ENCODE measurements around the gene RPL13. TPM values are rescaled to one million over a fixed set of nuclear protein-coding genes. Genes with fewer than 3 reads are reported as not detected.

RPL13 gene
- total and polyA plus RNA-seq, 10 of the 15 experiments (the other 5 are each of a cell fraction or from before 2014, with no cell fraction given): 386 to 9,428 (median 2,486) TPM

- Histone ChIP-seq H3K4me2 (ENCODE audit: control insufficient read depth, insufficient read depth) (no peak overlapping the region), H3K27me3 (replicated peaks in 1 of 2; ENCODE audit: control insufficient read depth in 2 of 2, insufficient read depth in 2 of 2, low read length in 1 of 2) (no peaks in the 10 kb centered on the region), H3K9me3 (replicated peaks; ENCODE audit: control insufficient read depth, insufficient read depth, low read length) (no peaks in the 10 kb centered on the region), H3K4me3 (no peak overlapping the region), H4K20me1 (ENCODE audit: control insufficient read depth, insufficient read depth) (no peaks in the 10 kb centered on the region), H3K36me3 (ENCODE audit: control insufficient read depth in 2 of 2, insufficient read depth in 2 of 2, low read length in 1 of 2) (peaks cover 0 to 5% of the 10 kb centered on the region in 2 experiments), H3K27ac (ENCODE audit: control insufficient read depth, insufficient read depth) (no peak overlapping the region), H3K4me1 (ENCODE audit: control insufficient read depth, insufficient read depth, low read length) (no peaks in the 10 kb centered on the region), H3K79me2 (ENCODE audit: control insufficient read depth, insufficient read depth, low read length) (no peaks in the 10 kb centered on the region), H3K9ac (ENCODE audit: control insufficient read depth, insufficient read depth, low read length) (no peak overlapping the region), H2AFZ (ENCODE audit: control insufficient read depth, low read depth, low read length) (no peak overlapping the region)
- no TSS peak for BruUV-seq (replicated peaks)
- SMC1A ChIA-PET (ENCODE audit: uncharacterized antibody, unreplicated experiment): no interaction called here
- TF ChIP-seq POLR2A (IDR thresholded peaks at IDR 0.05; ENCODE audit: low read depth, low read length) (0 out of 2 replicates have a peak, but pooled peaks have one; percentile 14), BRCA1 (IDR thresholded peaks at IDR 0.05; ENCODE audit: low read depth, low read length) (no peak)
- FAIRE-seq (no peak), DNase-seq (ENCODE audit: low read depth, low spot score) (no peak), ATAC-seq (no peak)
- CTCF ChIA-PET: no interaction called here
- in situ Hi-C loops (cut with MboI) (no loop called here), intact Hi-C loops (cut with micrococcal nuclease; ENCODE audit: unreplicated experiment) (no loop called here)
- POLR2A ChIA-PET: no interaction called here
- 83% methylated on average over 22 of the region's 22 CpGs for WGBS (ENCODE audit: insufficient coverage, insufficient replicate concordance, low lambda C conversion rate, missing lambda C conversion rate)
- RAD21 ChIA-PET (ENCODE audit: unreplicated experiment): interaction anchor here (0.5 kb wide), 1 partner anchor 9 kb away, joined by 3 read pairs; no protein-coding TSS in a partner anchor
These were observed 10.0 kb upstream of the RPL13 start for GRCh38 chr16:89550421-89551007.

DNA sequence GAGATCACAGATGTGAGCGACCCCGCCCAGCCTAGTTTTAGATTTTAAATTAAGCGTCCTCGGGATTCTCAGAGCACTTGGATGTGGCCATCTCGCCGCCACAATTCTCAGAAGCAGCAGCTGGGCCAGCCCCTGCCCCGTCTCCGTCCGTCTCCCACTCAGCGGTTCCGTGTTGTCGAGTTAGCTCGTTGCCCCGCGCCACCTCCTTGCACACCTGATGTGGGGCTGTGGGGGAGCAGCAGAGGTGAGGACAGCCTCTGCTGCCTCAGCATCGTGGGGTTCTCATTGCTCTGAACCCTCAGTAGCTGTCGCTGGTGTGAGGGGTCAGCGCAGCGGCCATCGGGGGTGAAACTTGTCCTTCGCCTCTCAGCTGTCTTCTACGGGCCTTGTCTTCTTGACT, 8.2 kb upstream of the RPL13 start:
- Histone ChIP-seq H2AFZ (ENCODE audit: control insufficient read depth, low read depth, low read length) (no peak overlapping the region), H3K4me3 (no peak overlapping the region), H3K9me3 (replicated peaks; ENCODE audit: control insufficient read depth, insufficient read depth, low read length) (no peaks in the 10 kb centered on the region), H3K4me1 (ENCODE audit: control insufficient read depth, insufficient read depth, low read length) (no peaks in the 10 kb centered on the region), H3K9ac (ENCODE audit: control insufficient read depth, insufficient read depth, low read length) (no peak overlapping the region), H3K27ac (ENCODE audit: control insufficient read depth, insufficient read depth) (no peak overlapping the region), H3K27me3 (replicated peaks in 1 of 2; ENCODE audit: control insufficient read depth in 2 of 2, insufficient read depth in 2 of 2, low read length in 1 of 2) (no peaks in the 10 kb centered on the region), H3K36me3 (ENCODE audit: control insufficient read depth in 2 of 2, insufficient read depth in 2 of 2, low read length in 1 of 2) (peaks cover 0 to 5% of the 10 kb centered on the region in 2 experiments; a peak in 3 of 4 replicates), H4K20me1 (ENCODE audit: control insufficient read depth, insufficient read depth) (no peaks in the 10 kb centered on the region), H3K4me2 (ENCODE audit: control insufficient read depth, insufficient read depth) (no peak overlapping the region), H3K79me2 (ENCODE audit: control insufficient read depth, insufficient read depth, low read length) (no peaks in the 10 kb centered on the region)
- no peak for FAIRE-seq
- WGBS (ENCODE audit: insufficient coverage, insufficient replicate concordance, low lambda C conversion rate, missing lambda C conversion rate): over 99% methylated on average over 22 of the region's 22 CpGs
- ChIA-PET SMC1A (ENCODE audit: uncharacterized antibody, unreplicated experiment) (no interaction called here), POLR2A (no interaction called here), CTCF (no interaction called here), RAD21 (ENCODE audit: unreplicated experiment) (no interaction called here)
- no peak for ATAC-seq
- in situ Hi-C loops (cut with MboI) (no loop called here), intact Hi-C loops (cut with micrococcal nuclease; ENCODE audit: unreplicated experiment) (no loop called here)
- TF ChIP-seq BCL11A (IDR thresholded peaks at IDR 0.05; ENCODE audit: low read depth, low read length) (no peak), PKNOX1 (IDR thresholded peaks at IDR 0.05) (no peak), SMAD5 (IDR thresholded peaks at IDR 0.05; ENCODE audit: low read depth) (no peak), EGR1 (IDR thresholded peaks at IDR 0.05; ENCODE audit: borderline replicate concordance in 1 of 2, low read depth in 2 of 2, low read length in 2 of 2) (no peak), POU2F2 (IDR thresholded peaks at IDR 0.05; ENCODE audit: borderline replicate concordance, low read depth, low read length) (no peak), SIN3A (IDR thresholded peaks at IDR 0.05; ENCODE audit: low read depth, low read length) (no peak)
- TF ChIP-seq, protein P1, sequence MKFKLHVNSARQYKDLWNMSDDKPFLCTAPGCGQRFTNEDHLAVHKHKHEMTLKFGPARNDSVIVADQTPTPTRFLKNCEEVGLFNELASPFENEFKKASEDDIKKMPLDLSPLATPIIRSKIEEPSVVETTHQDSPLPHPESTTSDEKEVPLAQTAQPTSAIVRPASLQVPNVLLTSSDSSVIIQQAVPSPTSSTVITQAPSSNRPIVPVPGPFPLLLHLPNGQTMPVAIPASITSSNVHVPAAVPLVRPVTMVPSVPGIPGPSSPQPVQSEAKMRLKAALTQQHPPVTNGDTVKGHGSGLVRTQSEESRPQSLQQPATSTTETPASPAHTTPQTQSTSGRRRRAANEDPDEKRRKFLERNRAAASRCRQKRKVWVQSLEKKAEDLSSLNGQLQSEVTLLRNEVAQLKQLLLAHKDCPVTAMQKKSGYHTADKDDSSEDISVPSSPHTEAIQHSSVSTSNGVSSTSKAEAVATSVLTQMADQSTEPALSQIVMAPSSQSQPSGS (IDR thresholded peaks at IDR 0.05; ENCODE audit: low read length): no peak
- TF ChIP-seq, protein P2, sequence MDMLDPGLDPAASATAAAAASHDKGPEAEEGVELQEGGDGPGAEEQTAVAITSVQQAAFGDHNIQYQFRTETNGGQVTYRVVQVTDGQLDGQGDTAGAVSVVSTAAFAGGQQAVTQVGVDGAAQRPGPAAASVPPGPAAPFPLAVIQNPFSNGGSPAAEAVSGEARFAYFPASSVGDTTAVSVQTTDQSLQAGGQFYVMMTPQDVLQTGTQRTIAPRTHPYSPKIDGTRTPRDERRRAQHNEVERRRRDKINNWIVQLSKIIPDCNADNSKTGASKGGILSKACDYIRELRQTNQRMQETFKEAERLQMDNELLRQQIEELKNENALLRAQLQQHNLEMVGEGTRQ (IDR thresholded peaks at IDR 0.05; ENCODE audit: borderline replicate concordance, low read depth, low read length): no peak
- no TSS peak for BruUV-seq (replicated peaks)
- DNase-seq (ENCODE audit: low read depth, low spot score): no peak
